KMS-11 (cell line): ENCODE measurements around the gene CBFA2T2.

Experiments used
- H2AFZ ChIP-seq: fragments of 200-600 bp; sonication (generic); 2 replicates; pipeline ENCODE4 v1.6.1; 2016; ENCODE audit warnings: antibody characterized with exemption, mixed run types, low read depth
- H3K27ac ChIP-seq: fragments of 200-600 bp; sonication (generic); 2 replicates; pipeline ENCODE4 v1.6.1; 2016; ENCODE audit warnings: mild to moderate bottlenecking, mixed run types
- H3K27me3 ChIP-seq: fragments of 200-600 bp; sonication (generic); 2 replicates; pipeline ENCODE4 v1.6.1; 2017; ENCODE audit warnings: mild to moderate bottlenecking, low read depth, mixed run types, moderate library complexity; ENCODE audit not compliant: insufficient read depth
- H3K36me3 ChIP-seq: fragments of 200-600 bp; sonication (generic); 2 replicates; pipeline ENCODE4 v1.6.1; 2017; ENCODE audit warnings: mild to moderate bottlenecking, mixed run types; ENCODE audit not compliant: insufficient read depth
- H3K4me1 ChIP-seq: fragments of 200-600 bp; sonication (generic); 2 replicates; pipeline ENCODE4 v1.6.1; 2016; ENCODE audit warnings: mild to moderate bottlenecking, low read depth, mixed run types; ENCODE audit not compliant: poor library complexity, severe bottlenecking
- H3K4me2 ChIP-seq: fragments of 200-600 bp; sonication (generic); 2 replicates; pipeline ENCODE4 v1.7.0; 2016; ENCODE audit warnings: mild to moderate bottlenecking, mixed run types
- H3K4me3 ChIP-seq: fragments of 200-600 bp; sonication (generic); IDR thresholded peaks from 2 replicates; pipeline ENCODE4 v1.6.1; 2017; ENCODE audit warnings: low read depth, low read length, mixed read lengths; ENCODE audit not compliant: insufficient read depth
- H3K79me2 ChIP-seq: fragments of 200-600 bp; sonication (generic); 2 replicates; pipeline ENCODE4 v1.6.1; 2016; ENCODE audit warnings: low read depth, mixed run types; ENCODE audit not compliant: insufficient read depth
- H3K9ac ChIP-seq: fragments of 200-600 bp; sonication (generic); 2 replicates; pipeline ENCODE4 v1.6.1; 2016; ENCODE audit warnings: mild to moderate bottlenecking, mixed run types
- H4K20me1 ChIP-seq: fragments of 200-600 bp; sonication (generic); 2 replicates; pipeline ENCODE4 v1.6.1; 2016; ENCODE audit warnings: mild to moderate bottlenecking, mixed run types; ENCODE audit not compliant: insufficient read depth
- CTCF ChIP-seq: fragments of 200-600 bp; sonication (generic); conservative IDR thresholded peaks from 2 replicates; pipeline ENCODE4 v1.6.1; 2017; ENCODE audit warnings: low read depth, mild to moderate bottlenecking, antibody characterized with exemption, low read length, moderate library complexity, mixed read lengths

The CBFA2T2 gene

GRCh38 chr20:33673410-33674293 lies 183.8 kb downstream of the CBFA2T2 start:
- Histone ChIP-seq H2AFZ (no peak overlapping the region), H3K27ac (peak overlapping the region; percentile 62), H3K4me3 (no peak overlapping the region), H3K4me2 (peak overlapping the region; percentile 94), H3K9ac (peak overlapping the region; percentile 84), H3K27me3 (no peaks in the 10 kb centered on the region), H3K79me2 (peaks cover 31% of the 10 kb centered on the region), H3K36me3 (peaks cover 7% of the 10 kb centered on the region; the same call in 1 of the 2 replicates), H4K20me1 (no peaks in the 10 kb centered on the region), H3K4me1 (peaks cover 54% of the 10 kb centered on the region)
- no peak for TF ChIP-seq CTCF

GRCh38 chr20:33674294-33675135 lies 184.6 kb downstream of the CBFA2T2 start, which contains the start of gene NECAB3:
Gene NECAB3, minus strand, starts transcription at chr20:33674428. Its CDS starts 76 bp downstream, at chr20:33674352.
- peak within 1 kb of the TSS; percentile 27; the same call in 1 of the 2 replicates for H2AFZ ChIP-seq
- no peaks in the 10 kb centered on the region for H4K20me1 ChIP-seq
- H3K4me3 ChIP-seq = no peak within 1 kb of the TSS
- H3K4me2 ChIP-seq = peak within 1 kb of the TSS; percentile 94
- peak within 1 kb of the TSS; percentile 84 for H3K9ac ChIP-seq
- no peak for TF ChIP-seq CTCF
- H3K27ac ChIP-seq = peak within 1 kb of the TSS; percentile 62
- H3K4me1 ChIP-seq = peaks cover 54% of the 10 kb centered on the region
- peaks cover 7% of the 10 kb centered on the region for H3K36me3 ChIP-seq
- peaks cover 31% of the 10 kb centered on the region for H3K79me2 ChIP-seq
- no peaks in the 10 kb centered on the region for H3K27me3 ChIP-seq

GRCh38 chr20:33675136-33675959 lies 185.5 kb downstream of the CBFA2T2 start:
- Histone ChIP-seq H4K20me1 (no peaks in the 10 kb centered on the region), H2AFZ (no peak overlapping the region), H3K4me2 (peak overlapping the region; percentile 88), H3K4me1 (peaks cover 55% of the 10 kb centered on the region), H3K9ac (no peak overlapping the region), H3K27ac (peak overlapping the region; percentile 20; the same call in 1 of the 2 replicates), H3K36me3 (peaks cover 11% of the 10 kb centered on the region), H3K4me3 (no peak overlapping the region), H3K79me2 (peaks cover 36% of the 10 kb centered on the region), H3K27me3 (no peaks in the 10 kb centered on the region)
- TF ChIP-seq CTCF = no peak

GRCh38 chr20:33676121-33676520 lies 186.2 kb downstream of the CBFA2T2 start:
- no peak overlapping the region for H3K9ac ChIP-seq
- no peak for TF ChIP-seq CTCF
- no peak overlapping the region for H3K27ac ChIP-seq
- no peak overlapping the region for H3K4me2 ChIP-seq
- H4K20me1 ChIP-seq = peaks cover under 1% of the 10 kb centered on the region; the same call in 1 of the 2 replicates
- no peak overlapping the region for H2AFZ ChIP-seq
- H3K79me2 ChIP-seq = peaks cover 41% of the 10 kb centered on the region
- H3K4me3 ChIP-seq = no peak overlapping the region
- peaks cover 56% of the 10 kb centered on the region for H3K4me1 ChIP-seq
- H3K27me3 ChIP-seq = no peaks in the 10 kb centered on the region
- H3K36me3 ChIP-seq = peaks cover 11% of the 10 kb centered on the region
